GM12873 (cell line): ENCODE measurements around the gene DNAH10.

Source experiments
- CTCF ChIP-seq: IDR thresholded peaks from 2 replicates; pipeline ENCODE4 v1.5.1; 2012; ENCODE audit warnings: low read depth, mild to moderate bottlenecking, moderate library complexity, low read length, control low read depth; ENCODE audit not compliant: insufficient read depth; ENCODE audit errors: missing control alignments

The DNAH10 gene

GRCh38 chr12:123813349-123813748 is 51.2 kb downstream of the DNAH10 start:
- no peak for TF ChIP-seq CTCF

GRCh38 chr12:123815968-123816367 is 53.9 kb downstream of the DNAH10 start:
- TF ChIP-seq CTCF: no peak

- TF ChIP-seq CTCF: no peak
Measured at GRCh38 chr12:123816896-123817537, 54.9 kb downstream of the DNAH10 start.

- no peak for TF ChIP-seq CTCF
Measured at GRCh38 chr12:123822804-123823203, 60.7 kb downstream of the DNAH10 start.

- no peak for TF ChIP-seq CTCF
Measured at GRCh38 chr12:123828120-123828519, 66.0 kb downstream of the DNAH10 start.

GRCh38 chr12:123828854-123829547 is 66.9 kb downstream of the DNAH10 start:
- no peak for TF ChIP-seq CTCF

GRCh38 chr12:123829561-123829960 is 67.5 kb downstream of the DNAH10 start:
- no peak for TF ChIP-seq CTCF
